Measurements from ENCODE around the gene EFCAB13.

Gene EFCAB13, protein sequence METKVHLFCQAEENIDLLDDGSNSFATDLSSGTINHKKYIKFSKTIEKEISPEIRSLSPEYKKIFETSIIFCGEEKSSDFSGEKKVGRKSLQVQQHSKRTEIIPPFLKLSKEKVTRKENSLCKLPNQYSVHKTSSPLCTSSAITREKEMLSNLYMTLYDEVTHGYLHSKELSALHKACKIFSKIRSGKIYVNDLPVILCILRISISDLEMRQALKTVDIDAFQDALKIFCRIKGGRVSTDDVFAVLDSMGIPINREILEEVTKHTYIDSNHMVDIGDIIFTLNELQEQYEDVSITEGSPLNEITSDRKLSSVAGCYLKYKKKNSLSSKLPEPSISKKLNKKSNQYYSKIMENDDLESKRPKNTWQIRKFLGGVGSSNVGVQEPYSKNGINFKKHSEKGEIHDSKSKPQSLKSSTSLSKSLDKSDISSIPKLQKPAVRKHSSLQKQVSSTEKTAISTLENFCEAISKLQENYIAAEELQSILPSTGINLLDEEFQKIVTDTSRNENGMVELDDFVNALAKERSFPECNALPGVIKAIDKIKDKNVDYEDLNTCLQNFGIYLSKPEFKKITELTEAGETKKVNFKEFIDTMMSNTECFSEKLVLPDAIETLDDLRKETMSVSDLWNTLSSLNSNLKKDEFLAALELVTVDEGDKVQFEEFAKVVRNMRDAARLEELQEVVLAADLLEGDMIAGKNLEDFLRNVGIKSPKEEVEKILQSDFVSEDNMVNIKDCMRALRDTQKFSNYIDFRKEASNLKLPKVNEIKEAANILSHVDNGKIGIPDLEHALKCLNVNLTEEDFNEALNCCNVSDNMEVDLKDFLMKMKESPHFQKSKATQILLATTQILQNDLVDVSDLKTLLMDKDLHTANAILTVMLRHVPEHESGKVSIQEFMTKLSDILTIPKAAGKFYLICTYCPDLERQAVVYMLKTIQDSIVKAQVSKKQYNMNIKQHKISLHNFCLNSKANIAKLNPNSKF

DNA sequence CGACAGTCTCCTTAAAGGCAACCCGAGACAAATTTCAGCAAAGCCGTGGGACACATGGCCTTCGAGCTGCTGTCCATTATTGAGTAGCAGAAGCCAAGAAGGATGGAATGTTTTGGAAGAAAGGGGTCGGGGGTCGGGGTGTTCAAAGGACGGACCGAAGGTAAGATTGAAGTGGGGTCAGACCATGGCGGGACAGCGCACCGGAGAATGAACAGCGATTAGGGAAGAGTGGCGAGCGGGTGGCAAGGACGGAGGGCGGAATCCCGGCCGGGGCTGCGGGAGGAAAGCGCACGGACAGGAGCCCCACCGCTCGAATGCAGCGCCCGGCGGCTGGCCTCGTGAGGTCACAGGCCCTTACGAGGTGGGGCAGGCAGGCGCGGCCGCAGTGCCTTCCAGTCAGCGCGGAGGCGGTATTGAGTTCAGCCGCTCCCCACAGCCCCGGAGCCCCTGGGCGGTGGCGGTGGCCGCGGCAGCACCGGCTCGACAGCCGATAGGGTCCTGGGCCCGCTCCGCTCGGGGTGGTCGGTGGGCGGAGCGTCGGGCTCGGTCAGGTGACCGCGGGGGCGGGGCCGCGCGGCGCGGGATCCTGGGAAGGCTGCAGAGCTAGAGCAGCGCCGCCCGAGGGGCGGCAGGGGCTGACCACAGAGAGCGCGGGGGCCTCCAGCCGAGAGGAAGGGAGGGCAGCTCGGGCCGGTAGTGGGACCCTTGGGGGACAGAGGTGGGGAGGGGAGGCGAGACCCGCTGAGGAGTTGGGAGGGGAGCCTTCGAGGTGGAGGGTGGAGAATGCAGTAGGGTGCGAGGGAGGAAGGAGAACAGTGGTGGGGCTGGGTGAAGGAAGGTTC lies at the start of gene EFCAB13:
Gene EFCAB13 (plus strand): TSS at position 574 of the 842 bp plus-strand sequence. CDS start 4,399 bp downstream, outside the sequence.
- peak; percentile 76 for DNase-seq

DNA sequence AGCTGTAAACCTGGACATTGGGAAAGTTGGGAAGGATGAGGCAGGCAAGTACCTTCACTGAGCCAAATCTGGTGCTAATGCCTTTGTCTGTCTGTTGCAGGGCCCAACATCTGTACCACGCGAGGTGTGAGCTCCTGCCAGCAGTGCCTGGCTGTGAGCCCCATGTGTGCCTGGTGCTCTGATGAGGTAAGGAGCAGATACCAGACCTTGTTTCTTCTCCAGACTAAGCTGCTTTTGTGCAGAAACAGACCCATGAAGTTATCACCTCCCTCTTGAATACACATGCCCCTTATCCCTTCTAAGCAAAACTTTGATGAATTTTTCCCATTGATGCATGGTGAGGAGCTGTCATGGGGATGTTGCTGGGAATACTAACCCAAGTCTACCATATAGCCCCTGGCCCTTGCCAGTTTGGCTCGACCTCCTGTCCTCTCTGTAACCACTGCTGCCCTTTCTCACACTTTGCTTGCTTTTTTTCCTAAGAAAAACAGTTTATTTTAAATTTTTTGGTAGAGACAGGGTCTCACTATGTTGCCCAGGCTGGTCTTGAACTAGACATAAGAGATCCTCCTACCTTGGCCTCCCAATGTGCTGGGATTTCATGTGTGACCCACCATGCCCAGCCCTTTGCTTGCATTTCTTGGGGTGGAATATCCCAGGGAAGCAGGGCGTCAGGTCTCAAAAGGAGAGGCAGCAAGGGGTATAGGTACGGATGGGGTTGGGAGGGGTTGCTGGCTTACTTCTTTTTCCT lies 49.3 kb upstream of the EFCAB13 start:
- DNase-seq = no peak

DNA sequence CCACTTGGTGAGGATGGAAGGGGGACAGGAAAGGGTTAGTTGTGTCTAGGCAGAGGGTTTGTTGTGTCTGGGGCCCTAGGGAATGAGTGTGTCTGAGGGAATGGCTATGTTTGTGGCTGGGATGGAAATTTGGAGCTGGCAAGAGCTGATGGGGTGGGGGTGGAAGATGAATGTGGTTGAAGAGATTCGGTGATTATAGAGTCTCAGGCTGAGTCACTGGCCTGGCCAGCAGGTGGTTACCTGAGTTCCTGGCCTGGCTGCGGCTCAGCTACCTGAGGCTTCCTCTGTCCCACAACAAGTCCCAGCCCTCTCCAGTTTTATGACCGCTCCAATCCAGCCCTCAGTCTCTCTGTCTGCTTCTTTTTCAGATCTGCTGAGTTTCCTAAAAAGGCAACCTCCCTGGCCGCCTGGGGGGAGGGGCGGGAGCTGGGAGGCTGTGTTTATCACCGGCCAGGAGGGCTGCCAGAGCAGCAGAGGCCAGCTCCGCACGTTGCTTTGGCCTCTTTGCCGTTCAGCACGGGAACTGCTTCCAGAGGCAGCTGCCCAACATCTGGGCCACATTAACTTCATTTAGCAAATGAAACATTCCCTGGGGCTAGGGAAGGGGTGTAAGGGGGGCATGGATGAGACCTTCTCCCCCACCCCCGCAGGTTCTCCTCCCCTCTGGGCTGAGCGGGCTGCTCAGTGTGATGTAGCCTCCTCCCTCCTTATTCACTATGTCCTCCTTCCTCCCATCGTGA lies 48.3 kb upstream of the EFCAB13 start:
- DNase-seq = no peak

DNA sequence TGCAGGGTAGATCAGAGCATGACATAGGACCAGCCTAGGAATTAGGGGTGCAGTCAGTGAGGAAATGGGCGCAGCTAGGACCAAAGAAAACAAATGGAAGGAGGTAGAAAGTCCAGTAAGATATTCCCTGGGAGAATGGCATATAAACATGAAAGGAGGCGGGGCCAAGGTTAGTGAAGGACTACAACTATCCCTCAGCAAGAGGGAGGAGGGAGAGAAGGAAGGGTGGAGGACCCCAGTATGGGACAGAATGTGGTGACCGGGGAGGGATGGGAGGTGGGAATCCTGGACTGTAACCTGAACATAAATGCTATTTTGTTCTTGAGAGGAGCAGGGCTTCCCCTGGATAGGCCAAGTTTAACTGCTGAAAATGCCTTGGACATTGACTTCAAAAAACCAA lies 47.3 kb upstream of the EFCAB13 start:
- no peak for DNase-seq

DNA sequence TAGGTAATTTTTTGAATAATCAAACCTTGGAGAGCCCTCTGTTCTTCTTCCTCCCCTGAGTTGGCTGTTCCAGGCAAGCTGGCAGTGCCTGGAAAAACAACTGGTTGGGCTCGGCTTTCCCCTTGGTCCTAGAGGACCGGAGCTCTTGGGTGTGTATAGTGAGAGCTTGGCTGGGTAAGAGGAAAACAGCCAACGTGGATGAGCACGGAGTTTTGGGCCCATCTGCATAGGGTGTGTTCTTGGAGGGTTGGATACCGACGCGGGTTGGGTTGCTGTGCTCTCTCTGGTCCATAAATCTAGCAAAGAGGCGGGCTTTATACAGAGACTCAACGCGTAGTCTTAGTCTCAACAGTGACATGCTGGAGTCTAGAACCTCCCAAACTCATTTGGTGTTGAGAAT lies 46.9 kb upstream of the EFCAB13 start:
- DNase-seq = no peak

DNA sequence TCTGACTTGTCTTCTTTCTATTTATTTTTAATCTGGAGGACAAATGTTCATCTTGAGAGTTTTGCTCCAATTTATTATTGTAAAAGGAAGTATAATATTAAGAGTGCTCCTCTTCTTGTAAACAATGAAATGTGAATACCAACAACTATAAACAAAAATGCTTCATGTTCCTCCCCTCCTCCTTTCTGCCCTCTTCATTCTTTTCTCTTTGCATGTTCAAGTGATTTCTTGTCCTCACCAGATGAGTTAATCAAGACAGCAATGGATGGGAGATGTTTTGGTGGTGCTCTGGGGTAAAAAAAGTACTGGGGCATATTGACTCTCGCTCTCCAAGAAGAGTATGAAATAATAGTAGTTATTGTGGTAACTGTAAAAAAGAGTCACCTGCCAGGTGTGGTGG lies 45.8 kb upstream of the EFCAB13 start:
- no peak for DNase-seq

DNA sequence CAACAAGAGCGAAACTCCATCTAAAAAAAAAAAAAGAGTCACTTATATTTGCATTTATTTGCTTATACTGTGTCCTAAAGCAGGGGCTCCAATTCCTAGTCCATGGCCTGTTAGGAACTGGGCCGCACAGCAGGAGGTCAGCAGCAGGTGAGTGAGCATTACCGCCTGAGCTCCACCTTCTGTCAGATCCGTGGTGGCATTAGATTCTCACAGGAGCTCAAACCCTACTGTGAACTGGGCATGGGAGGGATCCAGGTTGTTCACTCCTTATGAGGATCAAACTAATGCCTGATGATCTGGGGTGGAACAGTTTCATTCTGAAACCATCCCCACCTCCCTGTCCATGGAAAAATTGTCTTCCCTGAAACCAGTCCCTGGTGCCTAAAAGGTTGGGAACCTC lies 45.2 kb upstream of the EFCAB13 start:
- DNase-seq = no peak

DNA sequence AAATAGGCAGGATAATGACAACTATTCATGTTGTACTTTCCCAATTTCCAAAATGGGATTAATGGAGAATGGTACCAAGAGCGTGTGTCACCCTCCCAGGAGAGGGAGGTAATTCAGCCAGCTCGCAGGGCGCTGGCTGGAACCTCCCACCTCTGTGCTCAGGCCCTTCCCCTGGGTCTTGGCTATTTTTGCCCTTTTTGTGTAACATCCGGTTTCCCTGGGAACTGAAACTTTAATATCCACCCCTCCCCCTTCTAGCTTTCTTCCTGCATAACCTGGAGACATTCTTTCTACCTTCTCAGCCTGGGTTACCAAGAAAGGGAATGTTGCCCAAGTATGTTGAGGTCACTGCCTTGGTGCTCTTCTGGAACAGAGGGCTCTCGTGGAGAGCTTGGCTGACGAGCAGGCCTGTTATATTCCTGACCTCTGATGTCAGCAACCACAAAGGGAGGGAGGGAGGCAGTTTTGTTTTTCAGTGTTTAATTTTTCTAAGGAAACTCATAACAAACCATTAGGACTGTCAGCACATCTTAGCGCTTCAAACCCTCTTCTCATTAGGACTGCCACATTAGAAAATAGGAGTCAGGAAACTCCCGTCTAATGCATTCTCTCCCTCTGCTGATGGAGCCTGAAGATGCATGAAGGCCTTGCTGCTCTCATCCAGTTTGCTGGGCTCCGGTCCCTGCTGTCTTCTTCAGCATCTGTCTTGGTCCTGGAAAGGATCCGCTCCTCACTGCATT lies 44.5 kb upstream of the EFCAB13 start:
- no peak for DNase-seq

DNA sequence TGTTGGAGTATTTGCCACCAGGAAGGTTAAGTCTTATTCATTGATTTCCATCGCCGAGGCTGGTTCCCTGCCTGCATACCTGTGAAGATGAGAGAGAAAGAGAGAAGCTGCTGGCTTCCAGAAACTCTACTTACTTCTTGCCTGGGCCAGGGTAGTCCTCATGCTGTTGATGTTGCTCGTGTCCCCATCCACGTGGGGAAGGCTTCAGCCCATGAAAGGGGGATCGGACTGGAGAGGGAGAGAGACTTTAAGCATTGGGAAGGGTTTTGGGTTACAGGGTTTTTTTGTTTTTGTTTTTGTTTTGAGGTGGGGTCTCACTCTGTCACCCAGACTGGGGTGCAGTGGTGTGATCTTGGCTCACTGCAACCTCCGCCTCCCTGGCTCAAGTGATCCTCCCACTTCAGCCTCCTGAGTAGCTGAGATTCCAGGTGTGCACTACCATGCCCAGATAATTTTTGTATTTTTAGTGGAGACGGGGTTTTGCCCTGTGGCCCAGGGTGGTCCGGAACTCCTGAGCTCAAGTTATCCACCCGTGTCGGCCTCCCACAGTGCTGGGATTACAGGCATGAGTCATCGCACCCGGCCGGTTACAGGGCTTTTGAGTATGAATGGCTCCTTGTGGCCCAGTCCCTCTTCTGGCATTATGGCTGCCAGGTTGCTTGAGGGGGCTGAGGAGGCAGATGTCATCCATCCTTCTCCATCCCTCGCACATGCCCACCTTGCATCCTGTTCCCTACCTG lies 43.5 kb upstream of the EFCAB13 start:
- no peak for DNase-seq

DNA sequence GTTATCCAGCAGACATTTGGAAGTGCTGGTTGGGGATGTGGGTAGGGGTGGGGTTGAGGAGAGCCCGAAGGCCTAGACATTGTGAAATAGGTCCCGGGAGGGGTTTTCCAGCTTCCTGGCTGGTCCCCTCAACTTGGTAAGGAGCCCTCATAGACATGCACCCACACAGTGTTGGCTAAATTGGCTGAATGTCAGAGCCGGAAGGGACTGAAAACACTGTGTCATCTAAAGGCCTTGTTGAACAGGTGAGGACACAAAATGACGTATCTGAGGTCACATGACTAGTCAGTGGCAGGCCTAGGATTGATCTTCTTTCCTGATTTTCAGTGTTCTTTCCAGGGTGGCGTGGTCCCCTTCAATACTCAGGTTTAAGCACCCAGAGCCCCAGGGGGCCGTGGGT lies 42.5 kb upstream of the EFCAB13 start:
- DNase-seq = no peak

DNA sequence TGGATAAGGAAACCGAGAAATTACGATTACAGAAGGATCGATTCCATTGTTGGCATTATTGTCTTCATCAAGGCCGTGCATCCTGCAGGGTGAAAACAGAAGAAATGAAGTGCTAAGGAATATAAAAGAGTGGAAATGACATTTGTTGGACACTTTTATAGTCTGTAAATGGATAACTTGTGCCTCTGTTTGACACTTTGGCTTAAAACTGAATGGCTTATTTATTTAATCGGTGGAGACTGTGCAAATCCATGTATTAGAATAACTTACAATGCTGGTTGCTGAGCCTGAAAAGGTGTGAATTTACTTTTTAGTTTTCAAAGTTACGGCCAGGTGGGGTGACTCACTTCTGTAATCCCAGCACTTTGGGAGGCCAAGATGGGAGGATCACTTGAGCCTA lies 38.8 kb upstream of the EFCAB13 start:
- DNase-seq = no peak

DNA sequence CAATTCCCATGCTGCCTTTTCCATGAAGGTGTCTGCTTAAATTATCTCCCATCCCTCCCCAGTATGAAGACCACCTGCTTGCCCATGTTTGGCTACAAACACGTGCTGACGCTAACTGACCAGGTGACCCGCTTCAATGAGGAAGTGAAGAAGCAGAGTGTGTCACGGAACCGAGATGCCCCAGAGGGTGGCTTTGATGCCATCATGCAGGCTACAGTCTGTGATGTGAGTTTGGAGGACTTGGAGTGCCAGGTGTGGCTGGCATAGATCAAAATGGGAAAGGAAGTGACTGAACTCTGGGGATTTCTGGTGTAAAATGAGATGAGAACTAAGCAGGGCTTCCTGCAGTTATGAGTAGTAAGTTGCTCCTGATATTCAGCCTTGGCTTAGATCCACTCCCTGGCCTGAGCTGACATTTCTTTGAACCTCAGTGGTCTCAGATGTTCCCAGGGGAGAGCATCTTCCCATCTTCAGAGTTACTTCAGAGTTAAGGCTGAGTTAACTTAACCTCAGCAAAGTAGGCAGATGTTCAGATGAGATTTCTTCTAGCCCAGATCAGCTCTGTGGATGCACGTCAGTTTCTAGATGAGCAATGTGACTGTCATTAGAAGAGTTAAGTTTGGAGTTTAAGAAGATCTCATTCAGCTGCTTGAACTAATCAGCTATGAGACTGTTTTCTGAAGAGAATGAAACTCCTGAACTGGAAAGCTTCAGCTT lies 37.4 kb upstream of the EFCAB13 start:
- DNase-seq = no peak

DNA sequence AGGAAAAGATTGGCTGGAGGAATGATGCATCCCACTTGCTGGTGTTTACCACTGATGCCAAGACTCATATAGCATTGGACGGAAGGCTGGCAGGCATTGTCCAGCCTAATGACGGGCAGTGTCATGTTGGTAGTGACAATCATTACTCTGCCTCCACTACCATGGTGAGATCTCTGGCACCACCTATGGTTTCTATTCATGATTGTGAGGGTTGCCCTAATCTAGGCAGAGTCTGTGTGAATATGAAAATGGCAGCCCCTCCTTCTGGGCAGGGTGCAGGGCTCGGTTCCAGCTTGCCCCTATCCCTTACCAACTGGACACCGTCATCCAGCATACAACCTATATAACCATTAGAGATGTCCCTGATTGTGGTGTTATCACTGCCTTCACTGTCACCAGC lies 36.7 kb upstream of the EFCAB13 start:
- DNase-seq = no peak

DNA sequence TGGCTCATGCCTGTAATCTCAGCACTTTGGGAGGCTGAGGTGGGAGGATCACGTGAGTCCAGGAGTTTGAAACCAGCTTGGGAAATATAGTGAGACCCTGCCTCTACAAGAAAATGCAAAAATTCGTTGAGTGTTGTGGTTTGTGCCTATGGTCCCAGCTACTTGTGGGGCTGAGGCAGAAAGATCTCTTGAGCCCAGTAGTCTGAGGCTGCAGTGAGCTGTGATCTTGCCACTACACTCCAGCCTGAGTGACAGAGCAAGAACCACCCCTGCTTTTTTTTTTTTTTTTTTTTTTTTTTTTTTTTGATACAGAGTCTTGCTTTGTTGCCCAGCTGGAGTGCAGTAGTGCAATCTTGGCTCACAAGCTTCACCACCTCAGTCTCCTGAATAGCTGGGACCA lies 36.1 kb upstream of the EFCAB13 start:
- DNase-seq = no peak

DNA sequence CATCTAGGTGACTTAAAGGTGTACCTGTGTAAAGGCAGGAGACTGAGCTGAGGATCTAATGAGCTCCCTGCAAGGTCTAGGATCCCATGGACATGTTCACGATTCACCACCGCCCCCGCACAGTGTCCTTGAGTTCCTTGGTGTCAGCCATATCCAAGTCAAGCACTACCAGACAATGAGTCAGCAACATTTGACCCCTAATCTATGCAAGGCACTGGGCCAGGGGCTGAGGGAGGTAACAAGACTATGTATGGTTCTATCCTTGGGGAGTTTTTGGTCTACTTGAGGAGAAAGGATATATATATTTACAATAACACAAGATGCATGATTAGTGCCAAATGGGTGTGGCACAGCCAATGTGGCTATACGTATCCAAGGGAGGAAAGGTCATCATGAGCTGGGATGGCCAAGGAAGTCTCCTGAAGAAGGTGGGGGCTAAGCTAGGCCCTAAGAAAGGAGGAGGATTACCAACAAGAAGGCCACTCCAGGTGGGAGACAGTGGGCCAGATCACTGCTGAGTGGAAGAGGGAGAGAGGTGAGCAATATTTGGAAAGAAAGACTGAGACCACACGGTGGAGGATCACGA lies 35.1 kb upstream of the EFCAB13 start:
- no peak for DNase-seq

DNA sequence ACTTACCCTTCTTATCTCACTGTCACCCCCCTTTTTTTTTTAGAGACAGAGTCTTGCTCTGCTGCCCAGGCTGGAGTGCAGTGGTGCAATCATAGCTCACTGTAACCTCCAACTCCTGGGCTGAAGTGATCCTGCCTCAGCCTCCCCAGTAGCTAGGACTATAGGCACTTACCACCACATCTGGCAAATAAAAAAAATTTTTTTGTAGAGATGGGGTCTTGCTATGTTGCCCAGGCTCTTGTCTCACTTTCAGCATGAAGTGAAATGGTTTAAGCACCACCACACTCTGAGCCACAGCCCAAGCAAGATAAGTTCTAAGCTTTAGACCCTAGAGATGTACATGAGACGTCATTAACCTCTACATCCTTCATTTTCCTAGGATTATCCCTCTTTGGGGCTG lies 34.5 kb upstream of the EFCAB13 start:
- no peak for DNase-seq

DNA sequence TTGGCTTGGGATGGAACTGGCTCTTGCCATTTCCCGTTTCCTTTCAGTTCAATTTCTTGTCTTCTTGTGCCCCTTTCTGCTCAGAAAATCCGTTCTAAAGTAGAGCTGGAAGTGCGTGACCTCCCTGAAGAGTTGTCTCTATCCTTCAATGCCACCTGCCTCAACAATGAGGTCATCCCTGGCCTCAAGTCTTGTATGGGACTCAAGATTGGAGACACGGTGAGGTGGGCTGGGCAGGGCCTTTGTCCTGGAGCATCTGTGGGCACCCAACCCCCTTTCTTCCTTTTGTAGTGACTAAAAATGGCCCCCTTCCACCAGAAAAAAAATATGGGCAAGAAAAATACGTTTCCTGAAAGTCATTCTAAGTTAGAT lies 32.9 kb upstream of the EFCAB13 start:
- DNase-seq = no peak

DNA sequence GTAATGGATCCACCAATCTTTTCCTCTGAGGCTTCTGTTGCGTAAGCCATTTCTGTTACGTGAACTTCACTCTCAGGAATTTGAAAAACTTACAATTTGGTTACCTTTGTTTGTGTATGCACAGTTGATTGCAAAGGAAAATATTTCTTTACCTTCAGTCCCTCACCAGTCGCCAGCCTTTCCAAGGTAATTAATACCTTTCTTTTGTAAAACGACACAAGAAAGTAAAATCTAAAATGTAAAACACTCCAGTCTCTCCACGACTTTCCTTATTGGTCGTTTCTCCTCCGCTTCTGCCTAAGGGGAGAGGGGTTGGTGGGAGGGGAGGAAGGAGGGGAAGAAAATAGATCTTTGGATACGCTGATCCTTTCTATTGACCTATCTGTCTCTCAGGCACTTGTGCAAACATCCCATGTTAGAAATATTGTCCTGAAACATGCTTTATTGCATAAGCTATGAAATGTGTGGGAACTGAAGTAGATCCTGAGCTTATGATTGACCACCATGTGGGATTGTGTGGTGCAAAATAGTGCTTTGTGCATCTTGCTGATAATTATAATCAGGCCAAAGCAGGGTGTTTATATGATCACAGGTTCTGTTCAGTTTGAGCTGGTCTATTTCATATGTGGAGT lies 32.4 kb upstream of the EFCAB13 start:
- no peak for DNase-seq

Data from stimulated activated CD4-positive, alpha-beta T cell treated with anti-CD3 and anti-CD28 coated beads, Interleukin-12 subunit alpha, Interleukin-12 subunit beta, amount 100 ng/mL, for 4 hours (primary cell).